HPDE6-E6E7 (cell line): ENCODE measurements around the gene EN2.

Experiments
- DNase-seq: peaks from one replicate; pipeline ENCODE4 v3.0.0; 2011; ENCODE audit warnings: missing footprints; ENCODE audit errors: extremely low spot score

The EN2 gene

DNA sequence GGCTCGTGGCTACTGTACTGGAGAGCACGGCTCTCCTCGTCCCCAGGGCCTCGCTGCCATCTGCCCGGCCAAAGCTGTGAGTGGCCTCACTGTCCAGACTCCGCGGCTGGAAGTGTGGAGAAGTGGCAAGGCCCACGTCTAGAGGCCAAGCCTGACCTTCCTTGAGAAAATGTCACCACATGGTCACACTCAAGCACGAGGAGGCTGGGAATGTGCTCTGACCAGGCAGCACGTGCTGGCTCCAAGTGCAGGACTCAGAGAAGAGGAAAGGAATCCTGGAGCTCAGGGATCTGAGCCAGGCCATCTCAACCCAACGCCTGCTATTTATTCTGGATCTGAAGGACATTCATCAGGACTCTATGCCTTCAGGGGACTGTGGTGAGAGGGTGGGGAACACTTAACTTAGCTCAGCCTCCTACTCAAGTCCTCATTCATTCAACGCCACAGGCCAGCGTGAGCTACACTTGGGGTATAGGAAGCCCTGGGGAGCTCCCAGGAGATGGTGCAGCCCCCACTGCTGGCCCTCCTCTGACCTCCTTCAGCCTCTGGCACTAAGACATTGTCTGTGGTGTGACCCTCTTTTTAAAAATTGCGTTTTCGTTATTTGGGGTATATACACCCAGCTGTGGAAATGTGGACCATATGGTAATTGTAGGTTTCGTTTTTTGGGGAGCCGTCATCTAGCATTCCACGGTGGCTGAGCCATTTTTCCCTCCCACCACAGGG is 29.0 kb downstream of the EN2 start:
- DNase-seq: no peak

DNA sequence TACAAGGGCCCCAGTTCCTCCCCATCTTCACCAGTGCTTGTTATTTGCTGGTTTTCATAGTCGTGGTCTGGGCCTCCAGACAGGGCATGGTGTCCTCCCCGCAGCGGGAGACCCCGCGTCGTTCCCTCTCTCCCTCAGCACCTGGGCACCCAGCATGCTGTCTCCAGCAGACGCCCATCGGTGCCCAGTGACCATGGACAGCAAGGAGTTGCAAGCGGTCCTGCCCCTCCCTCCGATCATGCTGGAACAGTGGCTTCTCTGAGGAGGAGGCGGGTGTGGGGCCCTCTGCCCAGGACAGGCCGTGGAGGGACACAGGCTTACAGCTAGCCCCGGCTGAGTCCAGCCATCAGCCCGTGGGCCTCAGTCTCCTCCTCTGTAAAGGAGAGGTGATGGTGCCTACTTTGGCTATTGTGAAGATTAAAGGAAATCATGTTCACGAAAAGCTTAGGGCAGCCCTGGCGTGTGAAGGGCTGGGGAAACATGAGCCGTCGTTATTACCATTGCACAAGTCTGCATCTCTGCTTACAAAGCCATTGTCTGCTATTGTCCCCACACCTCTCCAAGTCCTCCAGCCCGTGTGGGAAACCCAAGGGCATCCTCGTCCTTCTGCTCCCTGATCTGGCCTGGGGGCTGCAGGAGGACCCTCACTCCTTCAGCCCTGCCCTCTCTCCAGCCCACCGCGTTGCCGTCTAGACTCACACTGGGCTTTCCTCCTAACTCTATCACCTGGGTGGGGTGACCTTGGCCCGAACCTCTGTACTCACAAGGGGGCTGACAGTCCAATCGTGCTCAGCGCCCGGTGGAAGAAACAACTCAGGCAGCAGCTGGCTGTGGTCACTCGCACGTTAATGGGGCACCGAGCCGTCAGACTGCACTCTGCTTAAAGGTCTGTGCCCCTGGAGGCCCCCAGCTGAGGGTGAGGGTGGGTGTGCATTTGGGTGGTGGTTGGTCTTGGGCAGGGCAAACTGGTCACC is 29.9 kb downstream of the EN2 start:
- no peak for DNase-seq

DNA sequence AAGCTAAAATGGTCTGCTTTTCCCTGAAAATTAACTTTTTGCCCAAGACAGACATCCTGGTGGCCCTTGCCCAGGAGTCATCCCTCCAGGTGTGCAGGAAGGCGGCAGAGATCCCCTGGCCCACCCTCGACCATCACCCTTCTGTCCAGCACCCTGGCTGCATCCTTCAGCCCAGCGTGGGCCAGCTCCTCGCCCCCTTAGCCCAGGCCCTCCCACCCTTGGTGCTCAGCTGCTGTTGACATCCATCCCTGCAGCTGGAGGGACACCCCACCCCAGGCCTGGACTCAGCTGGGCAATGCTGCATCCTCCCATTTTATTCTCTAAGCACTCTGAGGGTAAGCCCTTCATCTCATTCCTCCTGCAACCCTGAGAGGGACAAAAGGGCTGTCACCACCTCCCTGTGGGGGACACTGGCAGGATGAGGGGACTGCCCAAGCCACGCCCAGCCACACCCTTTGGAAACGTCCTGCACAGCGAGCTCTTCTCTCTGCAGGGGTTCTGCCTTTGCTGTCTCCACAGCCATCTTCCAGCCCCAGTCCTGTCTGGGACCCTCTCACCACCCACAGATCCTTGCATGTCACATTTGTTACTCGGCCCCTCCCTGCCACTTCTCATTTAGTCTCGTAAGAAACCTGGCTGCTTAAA is 30.7 kb downstream of the EN2 start:
- DNase-seq: no peak

GRCh38 chr7:155489158-155489840 is 31.4 kb downstream of the EN2 start:
- no peak for DNase-seq

DNA sequence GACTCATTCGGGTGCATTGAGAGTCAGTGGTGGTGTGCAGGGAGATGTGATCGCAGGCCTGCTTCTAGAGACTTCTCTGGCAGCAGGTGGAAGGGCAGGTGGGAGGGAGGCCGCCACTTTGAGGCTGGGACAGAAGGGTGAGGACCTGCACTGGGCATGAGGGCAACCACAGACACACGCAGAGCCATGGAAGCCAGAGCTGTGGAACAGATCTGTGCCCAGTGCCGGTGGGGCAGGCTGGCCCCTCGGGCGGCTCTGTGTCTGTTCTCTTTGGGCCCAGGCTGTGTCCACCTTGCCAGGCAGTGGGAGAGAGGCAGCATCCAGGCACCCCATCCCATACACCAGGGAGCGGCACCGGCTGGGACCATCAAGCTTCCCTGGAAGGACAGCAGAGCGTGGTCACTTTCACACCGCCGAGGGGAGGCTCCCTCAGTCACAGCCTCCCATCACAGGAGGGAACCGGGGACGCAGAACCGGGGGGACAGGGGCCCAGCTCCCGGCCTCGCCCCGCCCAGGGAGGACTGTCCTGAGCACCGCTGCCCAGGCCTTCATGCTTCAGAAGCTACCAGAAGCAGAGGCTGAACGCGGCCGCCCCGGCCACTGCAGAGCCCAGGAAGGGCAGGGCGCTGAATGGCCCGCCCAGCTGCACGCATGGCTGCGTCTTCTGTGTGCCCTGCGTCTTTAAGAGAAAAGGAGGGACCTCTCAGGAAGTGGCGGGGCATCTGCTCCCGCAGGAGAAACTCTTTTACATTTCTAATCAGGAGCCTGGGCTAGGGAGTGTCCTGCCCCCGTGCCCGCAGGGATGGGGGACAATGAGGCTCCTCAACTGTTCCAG is 32.1 kb downstream of the EN2 start:
- no peak for DNase-seq

GRCh38 chr7:155490697-155491628 is 33.0 kb downstream of the EN2 start:
- DNase-seq: no peak

GRCh38 chr7:155491812-155492211 is 33.9 kb downstream of the EN2 start:
- DNase-seq: no peak

GRCh38 chr7:155493744-155494538 is 36.0 kb downstream of the EN2 start:
- no peak for DNase-seq

DNA sequence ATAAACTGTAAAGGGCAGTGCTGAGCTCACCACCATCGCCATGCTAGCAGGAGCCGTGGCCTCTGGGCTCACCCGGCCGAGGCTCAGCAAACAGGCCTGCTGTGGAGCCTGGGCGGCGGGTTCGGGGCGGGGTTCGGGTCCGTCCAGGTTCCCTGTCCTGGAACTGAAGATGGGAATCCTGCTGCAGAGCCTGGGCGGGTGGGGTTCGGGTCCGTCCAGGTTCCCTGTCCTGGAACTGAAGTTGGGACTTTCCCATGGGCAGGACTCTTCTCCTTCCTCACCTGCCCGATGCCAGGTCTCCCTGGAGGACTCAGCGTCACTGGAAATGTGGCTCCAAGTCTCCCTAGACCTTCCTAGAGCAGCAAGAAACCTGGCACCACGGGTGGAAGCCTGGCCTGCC is 36.6 kb downstream of the EN2 start:
- no peak for DNase-seq

DNA sequence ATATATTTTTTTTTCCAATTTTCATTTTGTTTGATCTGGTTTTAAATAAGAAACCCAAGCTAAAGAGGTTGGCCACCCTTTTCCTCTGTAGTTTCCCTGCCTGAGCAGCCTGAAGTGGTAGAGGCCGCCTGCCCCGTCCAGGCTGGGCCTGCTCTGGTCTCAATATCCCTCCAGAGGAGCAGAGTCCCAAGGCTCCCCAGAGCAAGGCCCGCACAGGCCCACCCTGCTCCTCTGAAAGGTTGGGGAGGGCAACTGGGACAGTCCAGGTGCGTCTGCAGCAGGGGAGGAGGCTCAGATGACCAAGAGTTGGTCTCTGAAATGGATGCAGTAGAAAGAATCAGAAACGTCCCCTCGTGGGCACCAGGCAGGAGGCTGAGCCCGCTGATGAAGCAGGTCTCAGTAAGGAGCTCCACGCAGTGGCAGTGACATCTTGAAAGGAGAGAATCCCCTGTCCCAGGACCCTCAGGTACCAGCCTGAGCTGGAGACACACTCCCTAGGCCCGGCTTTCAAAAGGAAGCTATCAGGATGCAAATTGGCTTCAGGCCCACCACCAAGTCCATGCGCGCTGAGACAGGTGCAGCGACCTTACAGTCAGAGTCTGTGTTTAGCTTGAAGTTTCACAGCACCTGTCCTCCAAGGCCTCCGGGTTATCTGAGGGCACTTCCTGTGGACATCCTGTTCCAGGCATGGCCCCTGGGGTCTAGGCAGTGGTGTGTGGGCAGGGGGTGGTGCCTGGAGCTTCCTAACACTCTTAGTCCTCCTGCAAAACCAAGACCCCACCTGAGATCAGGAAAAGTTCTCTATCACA is 37.7 kb downstream of the EN2 start:
- no peak for DNase-seq

DNA sequence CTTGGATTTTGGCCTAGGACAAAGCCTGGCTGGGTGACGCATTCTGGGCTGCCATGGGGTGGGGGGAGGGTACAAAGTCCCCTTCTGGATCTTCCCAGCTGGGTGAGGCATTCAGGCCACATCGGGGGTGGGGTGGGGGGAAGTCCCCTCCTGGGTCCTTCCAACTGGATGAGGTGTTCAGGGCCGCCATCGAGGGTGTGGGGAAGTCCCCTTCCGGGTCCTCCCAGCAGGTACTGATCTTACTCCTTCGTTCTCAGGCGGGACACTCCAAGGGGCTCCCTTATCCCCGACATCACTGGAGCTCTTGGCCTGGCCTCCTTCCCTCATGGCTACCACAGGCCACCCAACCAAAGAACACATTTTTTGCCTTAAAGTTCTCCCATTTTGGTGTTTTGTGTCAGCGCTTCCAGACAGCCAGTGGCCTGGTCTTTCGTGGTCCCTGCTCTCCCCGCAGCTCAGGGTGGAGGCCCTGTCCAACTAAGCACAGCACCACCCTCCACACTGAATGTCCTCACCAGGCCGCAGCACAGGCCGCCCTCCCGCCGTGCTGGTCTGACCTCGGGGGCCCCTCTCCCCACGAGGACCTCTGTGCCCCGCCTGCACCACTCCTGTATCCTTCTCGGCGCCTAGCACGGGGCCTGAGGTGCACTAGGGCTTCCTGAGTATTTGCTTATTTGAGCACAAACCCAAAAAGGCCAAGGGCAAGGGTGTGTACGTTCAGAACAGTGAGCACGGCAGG is 38.5 kb downstream of the EN2 start:
- DNase-seq: no peak

- DNase-seq: no peak
These were observed 39.4 kb downstream of the EN2 start for GRCh38 chr7:155497149-155497901.

DNA sequence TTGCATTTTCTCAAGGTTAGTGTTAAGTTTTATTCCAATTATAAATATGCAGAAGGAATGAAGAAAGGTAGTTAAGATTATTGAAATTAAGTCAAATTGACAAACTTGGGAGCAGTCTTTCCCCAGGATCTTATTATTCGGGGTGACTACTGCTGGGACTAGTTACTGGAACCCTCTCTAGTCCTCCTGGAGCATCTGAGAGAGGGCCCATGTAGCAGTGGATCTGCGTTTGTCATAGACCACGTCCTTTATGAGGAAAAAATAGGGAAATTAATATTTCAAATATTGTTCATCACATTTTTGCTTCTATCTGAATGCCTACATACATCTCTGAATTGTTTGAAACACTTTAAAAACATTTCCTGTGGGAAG is 47.5 kb downstream of the EN2 start:
- DNase-seq: no peak

GRCh38 chr7:155506854-155507337 is 49.0 kb downstream of the EN2 start:
- no peak for DNase-seq

GRCh38 chr7:155507576-155507975 is 49.6 kb downstream of the EN2 start:
- no peak for DNase-seq
